Fibroblast of villous mesenchyme (primary cell): ENCODE measurements around the gene SLC35F6. TPM values are rescaled to one million over a fixed set of nuclear protein-coding genes. Genes with fewer than 3 reads are reported as not detected.
"Not testable (repeated sequence)": the region's sequence is repeated elsewhere in the genome, so short reads cannot be mapped to it uniquely, and the experiment has no call there.

ENCODE experiments used
- DNase-seq: peaks from one replicate; pipeline ENCODE4 v3.0.0-alpha.2; 2010; ENCODE audit warnings: low read depth
- H3K4me3 ChIP-seq: 2 replicates; pipeline ENCODE4 v1.5.1; 2011; ENCODE audit warnings: low read depth, mild to moderate bottlenecking, low read length
- total RNA-seq: library from RNA; depleted of rRNA; stranded (reverse); fragments of >200 nt; gene quantifications from 2 replicates; pipeline ENCODE4 v1.2.3, GENCODE V29; 2012
- TF ChIP-seq, protein P1 (sequence below): IDR thresholded peaks from 2 replicates; pipeline ENCODE4 v1.5.1; 2012; ENCODE audit warnings: low read depth, mild to moderate bottlenecking, low read length; ENCODE audit not compliant: insufficient read depth

Gene SLC35F6
- total RNA-seq, 1 donor, result 87.2 TPM

GRCh38 chr2:26811791-26812694, 48.0 kb downstream of the SLC35F6 start:
- DNase-seq, result no peak
- TF ChIP-seq, protein P1, sequence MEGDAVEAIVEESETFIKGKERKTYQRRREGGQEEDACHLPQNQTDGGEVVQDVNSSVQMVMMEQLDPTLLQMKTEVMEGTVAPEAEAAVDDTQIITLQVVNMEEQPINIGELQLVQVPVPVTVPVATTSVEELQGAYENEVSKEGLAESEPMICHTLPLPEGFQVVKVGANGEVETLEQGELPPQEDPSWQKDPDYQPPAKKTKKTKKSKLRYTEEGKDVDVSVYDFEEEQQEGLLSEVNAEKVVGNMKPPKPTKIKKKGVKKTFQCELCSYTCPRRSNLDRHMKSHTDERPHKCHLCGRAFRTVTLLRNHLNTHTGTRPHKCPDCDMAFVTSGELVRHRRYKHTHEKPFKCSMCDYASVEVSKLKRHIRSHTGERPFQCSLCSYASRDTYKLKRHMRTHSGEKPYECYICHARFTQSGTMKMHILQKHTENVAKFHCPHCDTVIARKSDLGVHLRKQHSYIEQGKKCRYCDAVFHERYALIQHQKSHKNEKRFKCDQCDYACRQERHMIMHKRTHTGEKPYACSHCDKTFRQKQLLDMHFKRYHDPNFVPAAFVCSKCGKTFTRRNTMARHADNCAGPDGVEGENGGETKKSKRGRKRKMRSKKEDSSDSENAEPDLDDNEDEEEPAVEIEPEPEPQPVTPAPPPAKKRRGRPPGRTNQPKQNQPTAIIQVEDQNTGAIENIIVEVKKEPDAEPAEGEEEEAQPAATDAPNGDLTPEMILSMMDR, result no peak
- no peak overlapping the region for H3K4me3 ChIP-seq

DNA sequence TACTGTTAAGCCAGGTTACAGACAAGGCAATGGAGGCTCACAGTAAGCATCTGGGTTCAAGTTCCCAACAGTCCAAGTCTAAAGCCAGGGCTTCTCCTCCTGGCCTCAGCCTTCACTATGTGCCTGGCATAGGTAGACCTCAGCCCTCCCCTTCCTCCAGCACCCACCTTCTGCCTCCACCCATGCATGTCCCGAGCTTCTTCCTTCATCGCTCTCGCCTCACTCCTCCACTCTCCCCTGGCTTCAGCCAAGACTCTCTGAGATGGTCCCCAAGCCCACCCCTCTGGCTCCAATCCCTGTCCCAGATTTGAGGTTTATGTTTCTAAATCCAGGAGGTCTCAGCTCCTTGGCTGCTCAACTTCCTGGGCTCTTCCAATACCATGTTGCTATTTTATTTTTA, 48.6 kb downstream of the SLC35F6 start:
- DNase-seq, result no peak
- TF ChIP-seq, protein P1, result no peak

GRCh38 chr2:26814072-26814765, 50.1 kb downstream of the SLC35F6 start:
- not testable (repeated sequence) for H3K4me3 ChIP-seq, DNase-seq

More for the DNA sequence above, 48.6 kb downstream of the SLC35F6 start:
- no peak overlapping the region for H3K4me3 ChIP-seq

DNA sequence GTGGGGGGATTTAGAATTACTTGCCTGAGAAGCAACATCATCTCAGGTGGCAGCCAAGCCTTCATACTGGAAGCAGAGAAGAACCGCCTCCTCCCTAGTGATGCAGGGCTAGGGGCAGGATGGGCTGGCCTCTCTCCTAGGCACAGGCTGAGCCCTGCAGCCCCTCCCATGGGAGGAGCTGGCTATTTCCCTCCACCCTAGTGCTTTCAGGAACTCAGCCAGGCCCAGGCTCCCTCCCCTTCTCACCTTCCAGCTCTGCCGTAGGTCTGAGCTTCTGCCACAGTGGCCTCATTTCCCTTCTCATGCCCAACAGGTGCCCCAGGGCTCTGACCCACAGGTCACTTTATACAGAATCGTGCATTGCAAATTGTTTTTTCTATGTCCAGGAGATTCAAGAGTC, 52.8 kb downstream of the SLC35F6 start:
- no peak overlapping the region for H3K4me3 ChIP-seq
- DNase-seq, result no peak
- TF ChIP-seq, protein P1, result no peak

GRCh38 chr2:26818255-26818654, 54.2 kb downstream of the SLC35F6 start:
- DNase-seq, result no peak
- no peak overlapping the region for H3K4me3 ChIP-seq
- TF ChIP-seq, protein P1, result no peak

DNA sequence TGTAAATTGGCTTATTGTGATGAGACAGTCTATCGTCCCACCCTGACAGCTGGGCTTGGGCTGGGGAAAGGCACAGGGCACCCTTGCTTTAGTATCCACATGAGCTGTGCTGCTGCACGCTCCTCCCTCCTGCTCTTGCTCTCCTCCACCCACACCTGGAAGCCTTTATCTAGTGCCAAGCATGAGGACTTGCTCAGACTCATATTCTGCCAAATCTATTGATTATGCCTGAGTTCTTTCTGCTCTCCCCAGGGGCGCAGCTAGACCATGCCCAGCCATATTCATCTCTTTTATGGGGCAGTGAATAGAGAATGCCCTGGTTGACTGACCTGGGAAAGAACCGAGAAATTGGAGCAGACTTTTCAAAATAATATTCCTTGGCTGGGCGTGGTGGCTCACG, 54.9 kb downstream of the SLC35F6 start:
- H3K4me3 ChIP-seq, result no peak overlapping the region
- DNase-seq, result no peak
- TF ChIP-seq, protein P1, result no peak

GRCh38 chr2:26820932-26821331, 56.8 kb downstream of the SLC35F6 start:
- DNase-seq, result no peak
- no peak overlapping the region for H3K4me3 ChIP-seq
- TF ChIP-seq, protein P1, result no peak
